ENCODE measurements around the gene RNF207.

Gene RNF207

GRCh38 chr1:6181347-6181770 is 24.6 kb upstream of the RNF207 start:
- no peak overlapping the region for H3K4me3 ChIP-seq (ENCODE audit: low read depth, low read length)
- DNase-seq (ENCODE audit: low read depth): no peak
- TF ChIP-seq MYC (IDR thresholded peaks at IDR 0.05; ENCODE audit: low read depth, low read length) (no peak), CTCF (IDR thresholded peaks at IDR 0.05; ENCODE audit: low read depth, low read length) (no peak), POLR2A (IDR thresholded peaks at IDR 0.05; ENCODE audit: extremely low read depth, insufficient read length) (no peak), MAX (IDR thresholded peaks at IDR 0.05; ENCODE audit: low read depth, low read length) (no peak)

- H3K4me3 ChIP-seq (ENCODE audit: low read depth, low read length): no peak overlapping the region
- peak; percentile 32 for DNase-seq (ENCODE audit: low read depth)
- TF ChIP-seq MYC (IDR thresholded peaks at IDR 0.05; ENCODE audit: low read depth, low read length) (no peak), CTCF (IDR thresholded peaks at IDR 0.05; ENCODE audit: low read depth, low read length) (no peak), MAX (IDR thresholded peaks at IDR 0.05; ENCODE audit: low read depth, low read length) (no peak), POLR2A (IDR thresholded peaks at IDR 0.05; ENCODE audit: extremely low read depth, insufficient read length) (no peak)
Measured at GRCh38 chr1:6183520-6183989, 22.4 kb upstream of the RNF207 start.

- DNase-seq (ENCODE audit: low read depth): peak; percentile 45
- TF ChIP-seq MYC (IDR thresholded peaks at IDR 0.05; ENCODE audit: low read depth, low read length) (0 out of 2 replicates have a peak, but pooled peaks have one; percentile 17), CTCF (IDR thresholded peaks at IDR 0.05; ENCODE audit: low read depth, low read length) (no peak)
- H3K4me3 ChIP-seq (ENCODE audit: low read depth, low read length): no peak overlapping the region
Measured at GRCh38 chr1:6184083-6184783, 21.7 kb upstream of the RNF207 start.

GRCh38 chr1:6185151-6185550 is 20.8 kb upstream of the RNF207 start:
- DNase-seq (ENCODE audit: low read depth): no peak
- H3K4me3 ChIP-seq (ENCODE audit: low read depth, low read length): no peak overlapping the region
- TF ChIP-seq CTCF (IDR thresholded peaks at IDR 0.05; ENCODE audit: low read depth, low read length) (no peak), POLR2A (IDR thresholded peaks at IDR 0.05; ENCODE audit: extremely low read depth, insufficient read length) (no peak), MAX (IDR thresholded peaks at IDR 0.05; ENCODE audit: low read depth, low read length) (no peak), MYC (IDR thresholded peaks at IDR 0.05; ENCODE audit: low read depth, low read length) (no peak)

- no peak for TF ChIP-seq MAX (IDR thresholded peaks at IDR 0.05; ENCODE audit: low read depth, low read length)
- peak; percentile 54 for TF ChIP-seq CTCF (IDR thresholded peaks at IDR 0.05; ENCODE audit: low read depth, low read length)
- 0 out of 2 replicates have a peak, but pooled peaks have one; percentile 39 for TF ChIP-seq MYC (IDR thresholded peaks at IDR 0.05; ENCODE audit: low read depth, low read length)
- DNase-seq (ENCODE audit: low read depth): peak; percentile 64
- H3K4me3 ChIP-seq (ENCODE audit: low read depth, low read length): no peak overlapping the region
Measured at GRCh38 chr1:6185635-6186382, 20.1 kb upstream of the RNF207 start.
